GM12892 (cell line): ENCODE data around the gene ITGB7.

Experiments
- POLR2AphosphoS5 ChIP-seq: IDR thresholded peaks from 2 replicates; pipeline ENCODE4 v1.6.1; 2011; ENCODE audit warnings: low read depth, low read length, control low read depth
- TAF1 ChIP-seq: IDR thresholded peaks from 2 replicates; pipeline ENCODE4 v1.6.1; 2011; ENCODE audit warnings: low read depth, mild to moderate bottlenecking, control low read depth, low read length, borderline replicate concordance

GRCh38 chr12:53221203-53222080 lies 14.4 kb upstream of the ITGB7 start:
- TF ChIP-seq TAF1 = no peak
- no peak for TF ChIP-seq POLR2AphosphoS5
